ENCODE measurements around the gene CST8.

- no peak for TF ChIP-seq PRDM1 (tag by site-specific recombination; IDR thresholded peaks at IDR 0.05)
- no peak for TF ChIP-seq SCRT1 (tag by site-specific recombination; IDR thresholded peaks at IDR 0.05; ENCODE audit: borderline replicate concordance)
- no peak for TF ChIP-seq ZBTB26 (tag by site-specific recombination; optimal IDR thresholded peaks at IDR 0.05)
- TF ChIP-seq CTCF (tag by site-specific recombination; IDR thresholded peaks at IDR 0.05) = no peak
- TF ChIP-seq BCL11B (tag by site-specific recombination; IDR thresholded peaks at IDR 0.05; ENCODE audit: low read depth) = no peak
- TF ChIP-seq ZNF521 (tag by site-specific recombination; IDR thresholded peaks at IDR 0.05) = no peak
Measured at GRCh38 chr20:23541330-23541729, 50.4 kb downstream of the CST8 start.

Data from HEK293 (cell line).